AG10803 (cell line): ENCODE measurements around the gene DDX1.
A peak's percentile ranks its signal among the peaks of the same experiment; 100 is the strongest.
"Not testable (repeated sequence)": the region's sequence is repeated elsewhere in the genome, so short reads cannot be mapped to it uniquely, and the experiment has no call there.

ENCODE experiments used
- DNase-seq: peaks from one replicate; pipeline ENCODE4 v3.0.0; 2010; ENCODE audit warnings: low read depth
- H3K4me3 ChIP-seq: 2 replicates; pipeline ENCODE4 v1.5.1; 2011; ENCODE audit warnings: mild to moderate bottlenecking, low read length, control low read depth
- CTCF ChIP-seq: conservative IDR thresholded peaks from 2 replicates; pipeline ENCODE4 v1.5.1; 2011; ENCODE audit warnings: mild to moderate bottlenecking, low read length, control low read depth, inconsistent platforms

The DDX1 gene

GRCh38 chr2:15591692-15592463 lies at the start of gene DDX1:
Gene DDX1 (plus strand): TSS chr2:15591868. CDS start chr2:15591934, 66 bp downstream.
- TF ChIP-seq CTCF, result 0 out of 2 replicates have a peak, but pooled peaks have one; percentile 6
- peak; percentile 84 for DNase-seq

GRCh38 chr2:15542269-15542668 lies 49.4 kb upstream of the DDX1 start:
- not testable (repeated sequence) for H3K4me3 ChIP-seq, DNase-seq

More at GRCh38 chr2:15591692-15592463, at the start of gene DDX1:
- H3K4me3 ChIP-seq, result peak within 1 kb of the TSS; percentile 73

DNA sequence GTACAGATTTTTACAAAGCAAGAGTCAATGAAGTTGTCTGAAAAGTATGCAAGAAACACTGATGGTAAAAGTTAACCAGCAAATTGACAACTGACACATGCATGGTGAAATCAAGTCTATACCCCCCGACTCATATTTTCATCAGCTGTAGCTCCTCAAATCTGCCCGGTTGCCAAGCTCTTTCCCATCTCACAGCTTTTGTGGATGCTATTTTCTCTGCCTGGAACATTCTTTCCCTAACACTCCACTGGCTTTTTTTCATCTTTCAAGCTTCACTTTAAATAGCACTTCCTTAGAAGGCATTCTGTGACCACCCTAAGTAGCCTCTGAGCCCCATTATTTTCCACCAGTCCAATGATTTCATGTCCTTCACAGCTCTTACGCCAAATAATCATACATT lies 48.6 kb upstream of the DDX1 start:
- DNase-seq, result no peak
- no peak for TF ChIP-seq CTCF
- H3K4me3 ChIP-seq, result no peak overlapping the region

DNA sequence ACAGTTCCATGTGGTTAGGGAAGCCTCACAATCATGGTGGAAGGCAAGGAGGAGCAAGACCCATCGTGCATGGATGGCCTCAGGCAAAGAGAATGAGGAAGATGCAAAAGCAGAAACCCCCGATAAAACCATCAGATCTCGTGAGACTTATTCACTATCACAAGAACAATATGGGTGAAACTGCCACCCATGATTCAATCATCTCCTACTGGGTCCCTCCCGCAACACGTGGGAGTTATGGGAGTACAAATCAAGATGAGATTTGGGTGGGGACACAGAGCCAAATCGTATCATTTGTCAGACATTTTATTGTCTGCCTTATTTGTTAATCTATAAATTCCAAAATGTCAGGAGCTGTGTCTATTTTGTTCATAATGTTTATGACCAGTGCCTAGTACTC lies 48.1 kb upstream of the DDX1 start:
- TF ChIP-seq CTCF, result no peak
- H3K4me3 ChIP-seq, result no peak overlapping the region
- DNase-seq, result no peak

GRCh38 chr2:15544227-15544626 lies 47.4 kb upstream of the DDX1 start:
- no peak for DNase-seq
- TF ChIP-seq CTCF, result no peak
- H3K4me3 ChIP-seq, result no peak overlapping the region

GRCh38 chr2:15546297-15547098 lies 45.2 kb upstream of the DDX1 start:
- TF ChIP-seq CTCF, result no peak
- DNase-seq, result no peak

GRCh38 chr2:15547115-15547876 lies 44.4 kb upstream of the DDX1 start:
- H3K4me3 ChIP-seq, result no peak overlapping the region
- TF ChIP-seq CTCF, result no peak
- peak; percentile 33 for DNase-seq

More at GRCh38 chr2:15546297-15547098, 45.2 kb upstream of the DDX1 start:
- no peak overlapping the region for H3K4me3 ChIP-seq
